ENCODE results near the gene AKAP11.

- TF ChIP-seq POLR2AphosphoS5 (IDR thresholded peaks at IDR 0.05; ENCODE audit: borderline replicate concordance, low read depth, low read length), result no peak
- TF ChIP-seq EZH2 (IDR thresholded peaks at IDR 0.05), result no peak
- no peak for TF ChIP-seq FOXP2 (optimal IDR thresholded peaks at IDR 0.05; ENCODE audit: control extremely low read depth, extremely low read length, insufficient read depth)
Observed at GRCh38 chr13:42255886-42256285, 16.1 kb upstream of the AKAP11 start.

All from SK-N-MC (cell line).